Neural progenitor cell (in vitro differentiated cells): ENCODE results near the gene HACE1. TPM values are rescaled to one million over a fixed set of nuclear protein-coding genes. Genes with fewer than 3 reads are reported as not detected.

ENCODE experiments used
- DNase-seq: peaks from one replicate; pipeline ENCODE4 v3.0.0-alpha.2; 2016; ENCODE audit warnings: low spot score
- H2AFZ ChIP-seq: fragments of 200-600 bp; sonication (generic); replicated peaks from 2 replicates; pipeline ENCODE4 v1.6.1; 2016; ENCODE audit warnings: antibody characterized with exemption
- H3F3A ChIP-seq: fragments of 200-600 bp; sonication (generic); 2 replicates; pipeline ENCODE4 v1.6.1; 2016; ENCODE audit warnings: antibody characterized with exemption, low read depth
- H3K27ac ChIP-seq: fragments of 200-600 bp; sonication (generic); 2 replicates; pipeline ENCODE4 v1.5.1; 2016; ENCODE audit warnings: mild to moderate bottlenecking
- H3K27me3 ChIP-seq: fragments of 200-600 bp; sonication (generic); 2 replicates; pipeline ENCODE4 v1.6.1; 2016; ENCODE audit warnings: mild to moderate bottlenecking, moderate library complexity
- H3K36me3 ChIP-seq: fragments of 200-600 bp; sonication (generic); 2 replicates; pipeline ENCODE4 v1.5.1; 2016
- H3K4me1 ChIP-seq: fragments of 200-600 bp; sonication (generic); 2 replicates; pipeline ENCODE4 v1.6.1; 2016; ENCODE audit warnings: mixed run types
- H3K4me2 ChIP-seq: fragments of 200-600 bp; sonication (generic); 2 replicates; pipeline ENCODE4 v1.6.1; 2016
- H3K4me3 ChIP-seq: fragments of 200-600 bp; sonication (generic); 2 replicates; pipeline ENCODE4 v1.5.1; 2016
- H3K79me2 ChIP-seq: fragments of 200-600 bp; sonication (generic); 2 replicates; pipeline ENCODE4 v1.6.1; 2016; ENCODE audit warnings: low read depth
- H3K9ac ChIP-seq: fragments of 200-600 bp; sonication (generic); 2 replicates; pipeline ENCODE4 v1.6.1; 2016
- H3K9me3 ChIP-seq: fragments of 200-600 bp; sonication (generic); 2 replicates; pipeline ENCODE4 v1.5.1; 2016; ENCODE audit warnings: low read depth
- H4K20me1 ChIP-seq: fragments of 200-600 bp; sonication (generic); 2 replicates; pipeline ENCODE4 v1.6.1; 2016; ENCODE audit warnings: low read depth
- H3K27ac Mint-ChIP-seq: 3 replicates; pipeline ENCODE4 v1.8.0; 2021; ENCODE audit warnings: mixed read lengths
- H3K27me3 Mint-ChIP-seq: 2 replicates; pipeline ENCODE4 v1.8.0; 2022; ENCODE audit warnings: low read depth, mild to moderate bottlenecking, inconsistent platforms, moderate library complexity, mixed read lengths; ENCODE audit not compliant: insufficient read depth
- H3K36me3 Mint-ChIP-seq: 3 replicates; pipeline ENCODE4 v1.8.0; 2021; ENCODE audit warnings: mixed read lengths
- H3K4me1 Mint-ChIP-seq: 3 replicates; pipeline ENCODE4 v1.8.0; 2021; ENCODE audit warnings: mixed read lengths
- H3K4me3 Mint-ChIP-seq: 3 replicates; pipeline ENCODE4 v1.8.0; 2021; ENCODE audit warnings: mild to moderate bottlenecking, moderate library complexity, mixed read lengths
- H3K9me3 Mint-ChIP-seq: 3 replicates; pipeline ENCODE4 v1.8.0; 2020; ENCODE audit warnings: mixed read lengths
- EZH2 ChIP-seq: fragments of 200-600 bp; sonication (generic); IDR thresholded peaks from 2 replicates; pipeline ENCODE4 v1.6.1; 2017; ENCODE audit warnings: antibody characterized with exemption, mild to moderate bottlenecking, moderate library complexity
- EZH2phosphoT487 ChIP-seq: fragments of 200-600 bp; sonication (generic); IDR thresholded peaks from 2 replicates; pipeline ENCODE4 v1.6.1; 2017; ENCODE audit warnings: antibody characterized with exemption
- total RNA-seq: library from RNA; depleted of rRNA; stranded (reverse); fragments of >200 nt; gene quantifications from 2 replicates; pipeline ENCODE4 v1.2.3, GENCODE V29; 2015; ENCODE audit warnings: low replicate concordance
- TF ChIP-seq, protein P1 (sequence below): fragments of 200-600 bp; sonication (generic); IDR thresholded peaks from 2 replicates; pipeline ENCODE4 v1.5.1; 2017; ENCODE audit warnings: antibody characterized with exemption, mild to moderate bottlenecking

HACE1 gene
- total RNA-seq, 1 donor from 2014 or later: 53.3 TPM

DNA sequence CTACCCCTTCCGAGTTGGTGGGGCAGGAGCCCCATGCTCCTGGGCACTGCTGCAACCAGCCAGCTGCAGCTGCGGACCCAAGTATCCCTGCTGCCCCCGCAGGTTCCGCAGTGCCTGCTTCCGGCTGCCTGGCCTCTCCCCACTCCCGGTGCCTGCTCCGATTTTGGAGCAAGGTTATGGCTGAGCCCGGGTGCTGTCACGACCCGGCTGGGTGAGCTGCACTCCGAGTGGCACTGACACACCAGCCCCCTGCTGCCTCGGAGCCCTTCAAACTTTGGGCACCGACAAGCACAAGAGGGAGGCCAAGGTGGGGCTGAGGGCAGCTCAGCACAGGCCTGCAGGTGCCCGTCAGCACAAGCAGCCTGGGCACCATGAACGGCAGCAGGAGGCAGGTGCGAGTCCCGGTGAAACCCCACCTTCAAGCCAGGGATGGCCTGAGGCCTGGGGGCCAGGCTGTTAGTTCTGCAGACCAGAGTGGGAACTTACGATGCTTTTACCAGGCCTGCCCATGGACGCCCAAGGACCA, 25.9 kb upstream of the HACE1 start:
- Histone ChIP-seq H2AFZ (no peak overlapping the region), H3K4me2 (no peak overlapping the region)

DNA sequence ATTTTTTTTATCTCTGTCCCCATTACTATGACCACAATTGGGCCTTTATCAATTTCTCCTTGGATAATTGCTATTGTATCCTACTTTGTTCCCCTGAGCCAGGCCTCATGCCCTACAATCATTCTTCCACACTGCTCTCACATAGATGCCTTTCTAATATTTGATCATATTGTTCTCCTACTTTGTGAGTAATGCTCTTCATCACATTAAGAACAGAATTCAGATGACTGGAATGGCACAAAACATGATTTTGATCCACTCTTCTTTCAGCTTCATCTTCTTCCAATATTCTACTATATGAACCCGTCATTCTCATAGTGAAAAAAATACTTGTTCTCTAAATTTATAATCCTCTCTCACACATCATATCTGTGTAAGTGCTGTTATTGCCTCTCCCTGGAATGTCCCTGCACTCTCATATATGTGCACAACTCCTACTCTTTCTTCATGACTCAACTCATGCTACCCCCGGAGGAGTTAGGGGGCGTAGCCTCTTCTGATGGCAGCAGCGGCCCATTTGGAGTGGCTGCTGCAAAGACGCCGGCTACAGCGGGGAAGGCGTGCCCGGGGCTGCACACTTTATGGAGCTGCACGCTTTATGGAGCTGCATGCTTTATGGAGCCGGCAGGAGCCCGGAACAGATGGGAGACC, 25.3 kb upstream of the HACE1 start:
- Mint-ChIP-seq H3K9me3 (peaks cover 12% of the 10 kb centered on the region), H3K4me1 (no peaks in the 10 kb centered on the region), H3K27ac (no peak overlapping the region), H3K36me3 (peaks cover 3% of the 10 kb centered on the region), H3K27me3 (no peaks in the 10 kb centered on the region), H3K4me3 (no peak overlapping the region)
- H3F3A ChIP-seq: no peaks in the 10 kb centered on the region
- TF ChIP-seq, protein P1, sequence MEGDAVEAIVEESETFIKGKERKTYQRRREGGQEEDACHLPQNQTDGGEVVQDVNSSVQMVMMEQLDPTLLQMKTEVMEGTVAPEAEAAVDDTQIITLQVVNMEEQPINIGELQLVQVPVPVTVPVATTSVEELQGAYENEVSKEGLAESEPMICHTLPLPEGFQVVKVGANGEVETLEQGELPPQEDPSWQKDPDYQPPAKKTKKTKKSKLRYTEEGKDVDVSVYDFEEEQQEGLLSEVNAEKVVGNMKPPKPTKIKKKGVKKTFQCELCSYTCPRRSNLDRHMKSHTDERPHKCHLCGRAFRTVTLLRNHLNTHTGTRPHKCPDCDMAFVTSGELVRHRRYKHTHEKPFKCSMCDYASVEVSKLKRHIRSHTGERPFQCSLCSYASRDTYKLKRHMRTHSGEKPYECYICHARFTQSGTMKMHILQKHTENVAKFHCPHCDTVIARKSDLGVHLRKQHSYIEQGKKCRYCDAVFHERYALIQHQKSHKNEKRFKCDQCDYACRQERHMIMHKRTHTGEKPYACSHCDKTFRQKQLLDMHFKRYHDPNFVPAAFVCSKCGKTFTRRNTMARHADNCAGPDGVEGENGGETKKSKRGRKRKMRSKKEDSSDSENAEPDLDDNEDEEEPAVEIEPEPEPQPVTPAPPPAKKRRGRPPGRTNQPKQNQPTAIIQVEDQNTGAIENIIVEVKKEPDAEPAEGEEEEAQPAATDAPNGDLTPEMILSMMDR: no peak
- no peak overlapping the region for H3K4me2 ChIP-seq
- H4K20me1 ChIP-seq: no peaks in the 10 kb centered on the region
- no peak overlapping the region for H2AFZ ChIP-seq
- no peak overlapping the region for H3K27ac ChIP-seq
- no peak overlapping the region for H3K9ac ChIP-seq
- H3K4me3 ChIP-seq: no peak overlapping the region
- no peak for DNase-seq
- H3K9me3 ChIP-seq: no peaks in the 10 kb centered on the region
- no peaks in the 10 kb centered on the region for H3K79me2 ChIP-seq
- H3K27me3 ChIP-seq: no peaks in the 10 kb centered on the region
- no peaks in the 10 kb centered on the region for H3K4me1 ChIP-seq
- no peaks in the 10 kb centered on the region for H3K36me3 ChIP-seq

More for the DNA sequence above, 25.9 kb upstream of the HACE1 start:
- no peaks in the 10 kb centered on the region for H3K4me1 ChIP-seq
- no peak overlapping the region for H3K27ac ChIP-seq
- Mint-ChIP-seq H3K27me3 (no peaks in the 10 kb centered on the region), H3K27ac (no peak overlapping the region), H3K36me3 (peaks cover 3% of the 10 kb centered on the region), H3K9me3 (peaks cover 12% of the 10 kb centered on the region), H3K4me3 (no peak overlapping the region), H3K4me1 (no peaks in the 10 kb centered on the region)
- no peak for DNase-seq
- H3K9me3 ChIP-seq: no peaks in the 10 kb centered on the region
- no peaks in the 10 kb centered on the region for H4K20me1 ChIP-seq
- no peak overlapping the region for H3K4me3 ChIP-seq
- no peaks in the 10 kb centered on the region for H3K27me3 ChIP-seq
- TF ChIP-seq EZH2 (no peak), EZH2phosphoT487 (no peak)
- TF ChIP-seq, protein P1: no peak
- no peak overlapping the region for H3K9ac ChIP-seq
- no peaks in the 10 kb centered on the region for H3K36me3 ChIP-seq
- H3K79me2 ChIP-seq: no peaks in the 10 kb centered on the region
- H3F3A ChIP-seq: no peaks in the 10 kb centered on the region

DNA sequence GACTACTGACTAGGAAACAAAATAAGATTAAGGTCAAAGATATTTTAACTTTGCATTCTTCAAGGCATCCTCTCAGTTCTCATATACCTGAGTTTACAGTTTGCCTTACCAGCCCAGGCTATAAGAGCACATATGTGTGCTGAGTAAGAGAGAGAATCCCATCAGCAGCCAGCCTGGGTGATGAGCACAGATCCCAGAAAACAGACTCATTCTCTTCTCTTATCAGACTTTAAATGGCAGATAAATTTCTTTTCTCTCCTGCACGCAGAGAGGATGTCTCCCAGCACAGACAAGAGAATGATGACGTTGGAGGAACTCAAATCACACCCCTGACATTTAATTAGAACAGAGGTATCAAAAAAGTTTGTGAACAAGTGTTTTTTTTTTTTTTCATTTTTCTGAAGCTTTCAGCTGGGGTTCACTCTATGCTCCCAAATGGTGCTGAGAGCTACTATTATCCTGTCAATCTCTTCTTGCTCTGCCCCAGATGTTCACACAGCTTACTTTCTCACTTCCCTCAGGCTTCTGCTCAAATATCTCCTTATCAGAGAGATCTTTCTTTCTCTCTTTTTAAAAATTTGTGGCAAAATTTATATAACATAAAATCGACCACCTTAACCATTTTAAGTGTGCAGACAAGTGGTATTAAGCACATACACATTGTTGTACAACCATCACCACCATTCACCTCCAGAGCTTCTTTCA, 22.4 kb upstream of the HACE1 start:
- no peak overlapping the region for H3K4me2 ChIP-seq
- H3K9ac ChIP-seq: no peak overlapping the region
- H3K4me3 ChIP-seq: no peak overlapping the region
- Mint-ChIP-seq H3K27me3 (no peaks in the 10 kb centered on the region), H3K4me1 (no peaks in the 10 kb centered on the region), H3K9me3 (no peaks in the 10 kb centered on the region), H3K36me3 (no peaks in the 10 kb centered on the region), H3K27ac (no peak overlapping the region), H3K4me3 (no peak overlapping the region)
- no peak overlapping the region for H2AFZ ChIP-seq
- H3K27me3 ChIP-seq: no peaks in the 10 kb centered on the region
- no peak for TF ChIP-seq EZH2
- TF ChIP-seq, protein P1: no peak
- no peak for TF ChIP-seq EZH2phosphoT487
- H4K20me1 ChIP-seq: no peaks in the 10 kb centered on the region
- no peak for DNase-seq
- no peaks in the 10 kb centered on the region for H3K36me3 ChIP-seq
- no peaks in the 10 kb centered on the region for H3K4me1 ChIP-seq
- H3F3A ChIP-seq: no peaks in the 10 kb centered on the region
- no peaks in the 10 kb centered on the region for H3K9me3 ChIP-seq
- no peaks in the 10 kb centered on the region for H3K79me2 ChIP-seq
- H3K27ac ChIP-seq: no peak overlapping the region
